Stimulated activated CD4-positive, alpha-beta T cell treated with anti-CD3 and anti-CD28 coated beads, Interleukin-2, amount 100 ng/mL, for 4 hours (primary cell): ENCODE results near the gene PRKCA.
A peak's percentile ranks its signal among the peaks of the same experiment; 100 is the strongest.

Experiments used
- DNase-seq: peaks from one replicate; pipeline ENCODE4 v3.0.0-alpha.2; 2020; ENCODE audit warnings: low read depth

PRKCA gene

GRCh38 chr17:66414561-66415175 is 112.3 kb downstream of the PRKCA start:
- DNase-seq = no peak

GRCh38 chr17:66415366-66416206 is 113.2 kb downstream of the PRKCA start:
- no peak for DNase-seq

DNA sequence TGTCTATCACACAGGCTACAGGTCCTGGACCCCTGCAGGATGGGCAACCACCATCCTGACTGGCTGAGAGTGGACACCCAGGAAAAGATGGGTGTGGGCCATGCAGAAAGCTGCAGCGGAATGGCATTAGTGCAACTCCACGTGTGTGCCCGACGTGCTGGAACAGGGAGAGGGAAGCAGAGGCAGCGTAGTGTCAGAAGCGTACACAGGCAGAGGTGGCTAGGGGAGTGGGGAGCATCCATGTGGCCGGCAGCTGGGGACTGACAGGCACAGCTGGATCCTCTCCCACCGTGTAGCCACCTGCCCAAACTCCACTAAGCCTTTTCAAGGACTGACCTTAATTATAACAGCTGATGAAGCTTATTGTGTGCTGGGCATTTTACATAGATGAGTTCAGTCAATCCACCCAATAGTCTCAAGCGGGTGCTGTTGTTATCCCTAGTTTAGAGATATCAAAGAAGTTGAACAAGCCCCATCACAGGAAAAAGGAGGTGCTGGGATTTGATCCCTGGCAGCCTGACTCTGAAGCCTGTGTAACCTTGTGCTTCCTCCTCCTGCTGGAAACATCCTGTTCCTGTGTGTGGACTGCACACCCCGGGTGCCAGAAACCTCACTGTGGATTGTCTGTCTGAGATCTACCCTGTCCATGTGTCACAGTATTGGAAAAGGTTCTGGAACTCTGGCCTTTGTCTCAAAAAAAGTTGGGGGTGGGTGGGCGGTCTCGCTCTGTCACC is 114.0 kb downstream of the PRKCA start:
- no peak for DNase-seq

DNA sequence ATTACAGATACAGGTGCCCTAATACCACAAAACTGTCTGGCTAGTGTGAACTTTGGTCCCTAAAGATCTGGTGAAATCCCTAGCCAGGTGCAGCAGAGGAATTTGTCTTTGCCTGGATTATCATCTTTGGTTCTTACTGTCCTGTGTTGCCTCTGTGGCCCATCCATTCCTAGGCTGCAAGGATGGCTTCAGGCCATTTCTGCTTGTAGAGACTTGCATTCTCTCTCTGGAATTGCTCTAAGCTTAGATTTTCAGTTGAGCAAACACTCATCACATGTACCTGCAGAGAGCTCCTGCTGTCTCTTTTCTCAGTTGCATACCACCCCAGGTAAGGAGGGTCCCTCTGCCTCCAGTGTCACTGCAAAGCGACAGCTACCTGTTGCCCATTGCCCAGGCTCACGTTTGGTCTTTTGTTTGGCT is 114.9 kb downstream of the PRKCA start:
- no peak for DNase-seq

- no peak for DNase-seq
Measured at GRCh38 chr17:66420961-66421371, 118.6 kb downstream of the PRKCA start.

DNA sequence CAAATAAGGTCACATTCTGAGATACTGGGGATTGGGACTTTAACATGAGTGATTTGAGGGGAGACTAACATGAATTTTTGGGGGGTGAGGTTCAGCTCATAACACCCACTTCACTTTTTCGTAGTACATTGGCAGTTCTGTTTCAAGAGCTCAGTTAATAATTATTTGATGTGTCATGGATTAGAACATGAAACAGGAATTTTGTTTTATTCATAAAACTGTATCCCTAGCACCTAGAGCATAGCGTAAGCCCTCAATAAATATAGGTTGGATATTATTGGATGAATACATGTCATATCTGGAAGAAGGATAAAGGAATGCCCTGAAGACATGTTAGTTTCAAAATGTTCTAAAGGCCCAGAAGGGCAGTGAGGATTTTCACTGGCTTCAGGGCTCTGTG is 119.8 kb downstream of the PRKCA start:
- no peak for DNase-seq

DNA sequence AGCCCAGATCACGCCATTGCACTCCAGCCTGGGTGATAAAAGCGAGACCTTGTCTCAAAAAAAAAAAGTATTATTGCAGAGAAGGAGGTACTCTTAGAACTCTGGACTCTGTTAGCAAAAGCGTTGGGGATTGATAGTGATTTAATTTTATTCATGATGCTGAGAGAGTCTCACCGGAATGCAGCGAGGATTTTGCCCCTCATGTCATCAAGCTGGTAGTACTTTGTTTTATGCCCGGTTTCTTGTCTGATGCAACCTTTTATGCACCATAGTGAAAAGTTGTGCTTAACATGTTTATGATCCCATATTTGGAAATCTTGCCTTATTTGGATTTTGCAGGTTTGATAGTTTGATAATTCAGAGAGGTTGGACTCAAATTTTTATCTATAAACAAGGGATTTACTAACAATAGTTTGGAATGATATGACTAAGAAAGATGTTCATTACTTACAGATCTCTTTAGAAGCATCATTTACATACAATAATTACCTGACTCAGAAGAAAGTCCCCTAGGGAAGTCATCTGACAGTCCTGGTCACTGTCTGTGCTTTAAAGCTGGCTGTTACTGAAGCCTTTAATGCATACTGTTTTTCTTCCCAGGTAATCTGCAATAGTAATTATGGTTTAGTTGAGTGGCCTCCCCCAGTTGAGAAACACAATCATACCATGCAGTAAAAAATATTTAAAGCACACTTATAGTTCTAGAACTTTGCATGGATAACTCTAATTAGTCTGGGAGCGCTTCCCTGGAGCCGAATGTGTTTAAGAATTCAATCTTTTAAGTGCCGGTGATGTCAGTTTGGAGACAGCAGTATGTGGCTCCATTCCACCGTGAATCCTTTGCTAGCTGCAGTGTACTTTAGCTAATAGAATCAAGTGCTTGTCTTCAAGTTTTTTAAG is 120.9 kb downstream of the PRKCA start:
- DNase-seq = no peak

GRCh38 chr17:66425756-66426396 is 123.5 kb downstream of the PRKCA start:
- no peak for DNase-seq

DNA sequence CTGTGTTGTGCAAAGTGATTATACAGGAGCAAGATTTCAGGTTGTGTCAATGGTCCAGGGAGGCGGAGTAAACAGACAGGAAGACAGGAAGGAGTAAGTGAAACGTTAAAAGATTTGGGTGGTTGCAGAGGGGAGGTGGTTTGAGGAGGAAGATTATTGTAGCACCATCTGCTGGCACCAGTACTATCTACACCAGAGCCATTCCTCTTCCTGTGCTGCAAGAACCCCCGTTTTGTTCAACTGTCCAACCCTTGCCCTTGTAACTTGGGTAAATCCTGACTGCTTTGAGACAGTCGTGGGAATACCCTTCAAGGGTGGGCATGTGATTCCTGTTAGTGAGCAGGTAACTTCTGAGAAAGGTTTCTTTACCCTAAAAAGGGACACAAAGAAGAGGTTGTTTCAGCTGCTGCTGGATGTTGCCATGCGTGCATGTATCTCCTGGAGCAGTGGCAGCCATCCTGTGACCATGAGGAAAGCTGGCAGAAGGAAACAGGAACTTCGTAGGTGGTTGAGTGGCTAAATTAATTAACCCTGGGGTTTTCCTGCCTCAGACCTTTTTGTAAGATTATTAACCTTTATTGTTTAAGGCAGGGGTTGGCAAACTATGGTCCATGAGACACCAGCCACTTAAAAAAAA is 124.1 kb downstream of the PRKCA start:
- DNase-seq = peak; percentile 33

DNA sequence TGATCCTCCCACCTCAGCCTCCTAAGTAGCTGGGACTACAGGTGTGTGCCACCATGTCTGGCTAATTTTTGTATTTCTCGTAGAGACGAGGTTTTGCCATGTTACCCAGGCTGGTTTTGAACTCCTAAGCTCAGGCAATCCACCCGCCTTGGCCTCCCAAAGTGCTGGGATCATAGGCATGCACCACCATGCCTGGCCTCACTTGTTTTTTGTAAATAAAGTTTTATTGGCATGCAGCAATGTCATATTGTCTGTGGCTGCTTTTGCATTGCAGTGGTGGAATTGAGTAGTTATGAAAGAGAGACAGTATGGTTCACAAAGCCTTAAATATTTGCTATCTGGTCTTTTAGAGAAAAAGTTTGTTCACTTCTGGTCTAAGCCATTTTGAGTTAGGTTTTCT is 124.7 kb downstream of the PRKCA start:
- DNase-seq = no peak

GRCh38 chr17:66429680-66430079 is 127.3 kb downstream of the PRKCA start:
- DNase-seq = no peak

DNA sequence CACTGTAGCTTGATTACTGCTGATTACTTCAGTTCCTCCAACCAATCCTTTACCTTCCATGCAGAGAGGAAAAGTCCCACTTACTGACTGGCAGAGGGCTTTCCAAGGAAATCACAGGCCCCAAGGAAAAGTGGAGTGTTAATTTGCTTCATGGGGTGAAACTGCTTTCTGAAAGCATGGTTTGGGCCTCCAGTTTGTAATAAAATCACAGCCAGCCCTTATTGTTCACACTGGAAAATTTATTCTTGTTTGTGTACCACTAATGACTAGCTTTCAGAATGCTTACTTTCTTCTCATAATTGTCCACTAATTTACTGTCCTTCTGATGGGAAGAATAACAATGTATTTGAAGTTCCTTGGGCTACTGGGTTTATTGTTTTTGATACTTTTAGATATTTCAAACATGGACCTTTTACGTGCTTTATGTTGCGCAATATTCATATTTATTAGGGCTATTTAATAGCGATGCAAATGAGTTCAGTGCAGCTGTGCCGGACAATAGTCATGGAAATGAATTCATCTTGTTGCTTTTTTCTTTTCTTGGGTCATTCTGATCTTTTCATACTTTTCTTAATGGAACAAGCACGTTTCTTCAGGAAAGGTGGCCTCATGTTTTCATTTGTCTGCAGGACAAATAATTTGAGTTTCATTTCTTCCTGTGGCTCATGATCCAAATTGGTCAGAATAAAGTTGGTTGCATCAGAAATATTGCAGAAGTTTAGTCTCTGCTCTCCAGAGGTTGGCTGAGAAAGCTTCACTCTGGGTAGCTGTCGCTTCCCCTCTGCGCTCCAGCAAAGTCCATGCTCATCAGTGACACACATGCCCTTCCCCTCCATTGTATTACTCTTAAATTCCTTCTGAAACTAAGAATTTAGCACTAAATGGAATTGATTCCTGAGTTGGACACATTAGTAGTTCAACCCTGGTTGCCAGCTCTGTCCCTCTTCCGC is 128.7 kb downstream of the PRKCA start:
- DNase-seq = no peak

GRCh38 chr17:66431910-66432309 is 129.5 kb downstream of the PRKCA start:
- DNase-seq = no peak

DNA sequence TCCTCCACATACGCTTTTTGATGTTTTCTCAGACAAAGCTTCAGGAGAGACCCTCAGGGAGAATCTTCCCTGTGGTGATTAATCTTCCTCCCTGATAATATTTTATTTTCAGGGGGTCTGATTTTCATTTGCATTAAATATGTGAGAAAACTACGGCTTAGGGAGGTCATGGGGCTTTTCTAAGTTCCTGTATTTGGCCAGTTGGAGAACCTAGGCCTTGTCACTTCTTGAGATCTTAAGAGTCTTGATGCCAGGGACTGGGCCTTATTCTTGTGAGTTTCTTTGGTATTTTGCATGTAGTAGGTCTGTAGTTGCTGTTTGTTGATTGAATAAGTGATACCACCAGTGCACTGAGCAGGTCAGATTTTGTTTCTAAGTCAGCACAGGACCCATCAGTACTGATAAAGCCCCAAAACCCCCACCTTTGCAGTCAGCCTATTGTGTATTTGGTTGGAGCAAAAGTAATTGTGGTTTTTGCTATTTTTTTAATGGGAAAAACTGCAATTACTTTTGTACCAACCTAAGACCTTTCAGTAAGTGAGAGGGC is 130.1 kb downstream of the PRKCA start:
- no peak for DNase-seq

DNA sequence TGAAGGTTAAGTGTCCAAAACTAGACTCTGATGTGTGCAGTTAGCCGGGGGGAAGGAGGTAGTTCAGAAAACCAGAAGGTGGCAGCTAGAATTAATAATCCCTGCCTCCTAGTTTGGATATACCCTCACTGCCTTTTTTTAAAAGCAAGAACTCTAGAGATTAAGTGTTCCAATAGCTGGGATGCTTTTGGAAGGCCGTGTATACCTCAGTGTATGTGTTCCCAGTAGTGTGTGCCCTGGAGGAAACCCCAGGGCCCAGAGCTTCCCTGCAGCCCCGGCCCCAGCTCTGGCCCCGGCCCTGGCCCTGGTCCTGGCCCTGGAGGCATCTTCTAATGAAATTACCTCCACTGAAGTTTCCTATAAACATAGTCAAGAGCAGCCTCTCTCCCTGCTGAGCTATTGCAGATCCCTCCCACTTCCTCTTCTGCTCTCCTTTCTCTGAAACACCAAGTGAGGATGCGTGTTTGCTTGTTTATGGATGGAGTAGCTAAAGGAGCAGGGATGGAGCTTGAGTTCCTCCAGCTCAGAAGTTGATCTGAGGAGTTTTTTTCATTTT is 130.7 kb downstream of the PRKCA start:
- DNase-seq = no peak

- no peak for DNase-seq
Measured at GRCh38 chr17:66435182-66435581, 132.8 kb downstream of the PRKCA start.

GRCh38 chr17:66436631-66437030 is 134.2 kb downstream of the PRKCA start:
- no peak for DNase-seq

- no peak for DNase-seq
Measured at GRCh38 chr17:66437476-66438026, 135.1 kb downstream of the PRKCA start.

DNA sequence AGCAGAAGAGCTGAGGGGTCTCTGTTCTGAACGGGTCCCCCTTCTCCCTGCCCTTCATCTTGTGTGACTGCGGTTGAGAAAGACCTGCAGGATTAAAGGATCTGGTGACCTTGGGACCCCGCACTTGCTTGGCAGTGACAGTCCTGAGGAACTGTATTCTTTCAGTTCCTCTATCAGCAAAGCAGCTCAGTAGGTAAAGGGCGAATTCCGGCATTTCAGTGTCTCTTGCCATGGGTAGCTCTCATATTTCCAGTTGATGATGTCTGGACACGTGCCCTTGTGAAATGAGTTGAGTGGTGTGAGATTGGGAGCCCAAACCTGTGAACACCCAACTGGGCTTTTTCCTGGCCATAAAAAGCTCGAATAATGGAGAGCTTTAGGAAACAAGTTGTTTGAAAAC is 135.7 kb downstream of the PRKCA start:
- DNase-seq = no peak
